GM10266 (cell line): Measurements from ENCODE around the gene EBF4.

ENCODE experiments used
- DNase-seq: peaks from one replicate; pipeline ENCODE4 v3.0.0; 2012; ENCODE audit errors: extremely low spot score
- TF ChIP-seq, protein P1 (sequence below): IDR thresholded peaks from 2 replicates; pipeline ENCODE4 v1.5.1; 2012; ENCODE audit warnings: mild to moderate bottlenecking, low read depth; ENCODE audit not compliant: control insufficient read depth, insufficient read depth; ENCODE audit errors: missing control alignments

Gene EBF4

DNA sequence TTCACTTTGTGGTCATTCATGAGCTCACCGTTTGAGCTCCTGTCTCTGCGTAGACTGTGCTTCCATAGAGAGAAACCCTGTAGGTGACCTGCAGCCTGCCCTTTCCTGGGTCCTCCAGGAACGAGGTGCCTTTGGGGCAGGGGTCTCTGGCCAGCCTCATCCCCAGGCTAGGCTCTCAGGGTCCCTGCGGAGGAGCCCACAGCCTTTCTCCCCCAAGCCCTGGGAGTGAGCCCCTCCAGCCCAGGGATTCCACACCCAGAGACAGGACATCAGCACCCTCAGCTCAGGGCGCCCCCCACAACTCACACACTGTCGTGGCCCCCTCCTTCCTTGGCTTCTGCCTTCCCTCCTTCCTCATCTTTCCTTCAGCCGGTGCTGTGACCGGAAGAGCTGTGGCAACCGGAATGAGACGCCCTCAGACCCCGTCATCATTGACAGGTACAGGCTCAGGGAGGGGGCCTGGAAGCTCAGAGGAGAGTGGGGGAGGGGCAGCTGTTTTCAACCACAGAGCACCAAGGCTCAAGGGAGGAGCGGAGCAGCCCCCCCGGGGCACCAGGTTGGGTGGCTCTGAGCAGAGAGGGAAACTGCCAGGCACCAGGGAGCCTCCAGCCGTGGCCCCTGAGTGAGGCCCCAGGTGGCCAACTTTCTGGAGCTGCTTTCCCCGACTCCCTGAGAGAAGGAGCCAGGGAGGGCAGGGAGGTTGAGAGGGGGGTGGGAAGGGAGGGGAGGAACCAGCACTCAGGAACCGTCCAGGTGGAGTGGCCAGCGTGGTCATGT lies 16.8 kb downstream of the EBF4 start:
- TF ChIP-seq, protein P1, sequence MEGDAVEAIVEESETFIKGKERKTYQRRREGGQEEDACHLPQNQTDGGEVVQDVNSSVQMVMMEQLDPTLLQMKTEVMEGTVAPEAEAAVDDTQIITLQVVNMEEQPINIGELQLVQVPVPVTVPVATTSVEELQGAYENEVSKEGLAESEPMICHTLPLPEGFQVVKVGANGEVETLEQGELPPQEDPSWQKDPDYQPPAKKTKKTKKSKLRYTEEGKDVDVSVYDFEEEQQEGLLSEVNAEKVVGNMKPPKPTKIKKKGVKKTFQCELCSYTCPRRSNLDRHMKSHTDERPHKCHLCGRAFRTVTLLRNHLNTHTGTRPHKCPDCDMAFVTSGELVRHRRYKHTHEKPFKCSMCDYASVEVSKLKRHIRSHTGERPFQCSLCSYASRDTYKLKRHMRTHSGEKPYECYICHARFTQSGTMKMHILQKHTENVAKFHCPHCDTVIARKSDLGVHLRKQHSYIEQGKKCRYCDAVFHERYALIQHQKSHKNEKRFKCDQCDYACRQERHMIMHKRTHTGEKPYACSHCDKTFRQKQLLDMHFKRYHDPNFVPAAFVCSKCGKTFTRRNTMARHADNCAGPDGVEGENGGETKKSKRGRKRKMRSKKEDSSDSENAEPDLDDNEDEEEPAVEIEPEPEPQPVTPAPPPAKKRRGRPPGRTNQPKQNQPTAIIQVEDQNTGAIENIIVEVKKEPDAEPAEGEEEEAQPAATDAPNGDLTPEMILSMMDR = no peak

DNA sequence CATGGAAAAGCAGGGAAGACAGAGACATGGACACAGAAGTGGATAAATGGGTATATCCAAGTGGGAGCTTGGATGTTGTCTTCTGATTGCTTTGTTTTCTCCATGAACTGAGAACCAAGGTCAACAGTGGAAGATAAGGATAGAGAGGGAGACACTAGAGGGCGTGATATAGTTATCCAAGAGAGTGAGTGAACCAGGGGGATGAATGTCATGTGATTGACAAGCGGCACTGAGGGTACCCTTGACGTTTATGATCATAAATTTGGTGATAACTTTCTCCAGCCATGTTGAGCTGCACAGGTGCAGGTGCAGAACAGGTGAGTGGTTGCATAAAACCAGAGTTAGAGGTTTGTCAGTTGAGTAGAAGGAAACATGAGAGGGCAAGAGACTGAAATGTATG lies 20.7 kb downstream of the EBF4 start:
- TF ChIP-seq, protein P1 = peak; percentile 41
- no peak for DNase-seq

More for the DNA sequence above, 16.8 kb downstream of the EBF4 start:
- DNase-seq = no peak

DNA sequence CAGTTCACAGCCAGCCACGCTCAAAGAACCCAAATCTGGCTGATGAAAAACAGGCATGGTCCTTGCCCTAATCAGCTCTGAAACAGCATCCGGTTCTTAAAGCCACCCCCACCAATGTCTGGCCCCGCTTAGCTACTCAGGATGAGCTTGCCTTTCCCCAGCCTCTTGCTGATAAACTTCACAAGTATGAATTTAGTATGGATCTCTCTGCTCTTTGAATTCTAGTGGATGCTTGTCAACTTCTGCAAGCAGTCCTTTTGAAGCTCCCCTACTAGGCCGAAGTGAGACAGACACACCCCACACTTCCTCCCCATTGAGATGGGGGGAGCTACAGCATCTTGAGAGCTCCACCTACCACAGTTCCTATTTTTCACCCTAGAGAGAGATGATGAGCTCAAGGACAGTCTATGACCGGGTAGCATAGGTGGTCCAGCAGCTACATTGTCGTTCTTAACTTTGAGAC lies 36.7 kb downstream of the EBF4 start:
- TF ChIP-seq, protein P1 = no peak
- no peak for DNase-seq

DNA sequence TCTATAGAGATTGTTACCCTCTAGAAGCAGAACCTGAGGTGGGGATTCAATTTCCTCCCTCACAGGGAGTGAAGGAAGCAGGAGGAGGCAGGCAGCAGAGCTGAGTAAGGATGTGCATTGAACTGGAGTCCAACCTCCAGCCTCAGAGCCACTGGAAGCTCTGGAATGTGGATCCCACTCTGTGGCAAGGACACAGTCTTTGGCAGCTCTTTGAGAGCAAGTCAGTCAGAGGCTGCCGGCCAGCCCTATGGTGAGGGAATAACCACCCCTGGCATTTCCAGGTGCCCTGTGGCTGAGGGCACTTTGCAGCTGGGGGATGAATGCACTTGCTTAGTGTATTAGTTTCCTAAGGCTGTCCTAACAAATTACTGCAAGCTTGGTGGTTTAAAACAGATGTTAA lies 37.2 kb downstream of the EBF4 start:
- TF ChIP-seq, protein P1 = no peak
- no peak for DNase-seq

DNA sequence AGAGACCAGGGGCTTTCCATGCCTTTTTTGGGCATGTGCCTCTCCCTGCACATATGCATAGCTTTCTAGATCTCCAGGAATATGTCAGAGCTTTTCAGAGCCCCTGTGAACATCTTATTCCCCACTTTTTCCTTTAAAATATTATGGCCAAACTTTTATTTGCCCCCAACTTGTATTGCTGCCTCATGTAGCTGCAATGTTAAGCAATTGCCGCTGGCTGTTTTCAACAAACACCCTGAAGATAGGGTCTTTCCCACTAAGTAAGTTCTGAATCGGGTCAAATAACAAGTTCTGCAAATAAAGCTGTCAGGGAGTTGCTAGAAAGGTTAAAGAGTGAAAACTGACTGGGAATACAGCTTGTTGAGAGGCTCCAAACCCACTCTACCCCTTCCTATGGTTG lies 42.3 kb downstream of the EBF4 start:
- TF ChIP-seq, protein P1 = no peak
- DNase-seq = no peak

DNA sequence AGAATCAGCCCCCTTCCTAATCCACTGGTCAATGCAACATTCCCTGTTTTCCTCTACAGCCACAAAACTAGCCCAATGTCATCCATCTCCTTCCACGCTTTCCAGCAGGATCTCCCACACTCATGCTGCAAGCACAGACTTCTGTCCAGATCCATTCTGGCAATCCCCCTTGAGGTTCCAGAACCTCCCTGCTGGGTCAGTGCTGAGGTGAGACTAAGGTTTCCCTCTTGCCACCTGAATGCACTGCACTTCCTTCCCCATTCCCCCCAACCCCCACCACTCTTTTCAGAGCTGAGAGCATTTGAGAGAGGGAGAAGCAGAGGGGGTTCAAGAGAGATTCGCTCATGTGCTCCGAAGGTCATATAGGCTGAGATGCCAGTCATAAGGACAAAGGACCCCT lies 43.9 kb downstream of the EBF4 start:
- DNase-seq = no peak
- TF ChIP-seq, protein P1 = no peak

DNA sequence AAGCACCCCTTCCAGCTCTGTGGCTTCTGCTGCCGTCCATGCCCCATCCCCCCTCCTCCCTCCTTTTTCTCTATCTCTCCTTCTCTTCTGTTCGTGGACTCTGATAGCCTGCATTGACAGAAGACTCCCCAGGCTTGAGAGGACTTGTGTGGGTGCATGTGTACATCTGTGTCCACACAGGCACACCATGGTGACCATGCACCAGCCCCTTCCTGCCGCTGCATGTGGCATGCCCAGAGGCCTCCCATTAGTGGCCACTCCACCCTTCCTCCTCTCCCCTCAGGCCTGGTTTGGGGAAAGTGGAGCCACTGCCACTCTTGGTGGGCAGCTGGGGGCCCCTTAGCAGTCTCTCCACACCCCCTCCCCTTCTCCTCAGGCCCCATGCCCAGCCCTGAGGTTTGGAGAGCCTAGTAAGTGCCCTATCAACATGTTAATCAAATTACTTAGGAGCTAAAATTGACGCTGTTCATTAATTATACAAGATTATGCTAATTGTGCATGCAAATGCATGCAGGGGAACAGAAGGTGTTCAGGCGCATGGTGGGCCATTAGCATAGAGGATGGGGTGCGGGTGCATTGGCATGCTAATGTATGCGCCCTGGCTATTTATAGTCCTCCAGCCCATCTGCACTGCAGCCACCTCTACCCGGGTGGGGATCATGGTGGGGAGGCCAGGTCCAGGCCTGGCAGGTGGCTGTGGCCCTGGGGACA lies 45.9 kb downstream of the EBF4 start:
- DNase-seq = no peak

More for the DNA sequence above, 45.9 kb downstream of the EBF4 start:
- TF ChIP-seq, protein P1 = no peak
